CD4-positive, alpha-beta T cell treated with Interleukin-6 at 100 ng/mL for 8 hours (primary cell): ENCODE data around the gene UBXN10.

Experiments
- DNase-seq: peaks from one replicate; pipeline ENCODE4 v3.0.0-alpha.2; 2020; ENCODE audit warnings: mixed read lengths, low spot score

The UBXN10 gene

GRCh38 chr1:20151906-20152598, 33.8 kb upstream of the UBXN10 start:
- DNase-seq, result peak; percentile 72

- no peak for DNase-seq
These were observed 33.3 kb upstream of the UBXN10 start for GRCh38 chr1:20152599-20152930.

GRCh38 chr1:20153000-20153418, 32.9 kb upstream of the UBXN10 start:
- no peak for DNase-seq

- DNase-seq, result no peak
These were observed 31.5 kb upstream of the UBXN10 start for GRCh38 chr1:20154301-20154831.

- no peak for DNase-seq
These were observed 27.4 kb upstream of the UBXN10 start for GRCh38 chr1:20158358-20159070.

GRCh38 chr1:20160034-20160433, 25.9 kb upstream of the UBXN10 start:
- DNase-seq, result no peak

- no peak for DNase-seq
These were observed 21.1 kb upstream of the UBXN10 start for GRCh38 chr1:20164694-20165202.

GRCh38 chr1:20165522-20165951, 20.4 kb upstream of the UBXN10 start:
- no peak for DNase-seq

GRCh38 chr1:20166051-20166450, 19.8 kb upstream of the UBXN10 start:
- DNase-seq, result no peak

- no peak for DNase-seq
These were observed 18.8 kb upstream of the UBXN10 start for GRCh38 chr1:20167126-20167525.

- no peak for DNase-seq
These were observed 17.1 kb upstream of the UBXN10 start for GRCh38 chr1:20168564-20169491.

- no peak for DNase-seq
These were observed 16.0 kb upstream of the UBXN10 start for GRCh38 chr1:20169932-20170331.

- no peak for DNase-seq
These were observed 13.8 kb upstream of the UBXN10 start for GRCh38 chr1:20172033-20172590.

GRCh38 chr1:20174937-20175666, 10.8 kb upstream of the UBXN10 start:
- no peak for DNase-seq

- DNase-seq, result no peak
These were observed 7.1 kb upstream of the UBXN10 start for GRCh38 chr1:20178634-20179370.

- DNase-seq, result no peak
These were observed 6.3 kb upstream of the UBXN10 start for GRCh38 chr1:20179371-20180128.

GRCh38 chr1:20180129-20180843, 5.6 kb upstream of the UBXN10 start:
- DNase-seq, result no peak

- DNase-seq, result no peak
These were observed 5.1 kb upstream of the UBXN10 start for GRCh38 chr1:20180844-20181207.

- DNase-seq, result no peak
These were observed 3.5 kb upstream of the UBXN10 start for GRCh38 chr1:20182415-20182814.
